Fibroblast of the conjunctiva (primary cell): ENCODE data around the gene PRSS48.
"Not testable (repeated sequence)": the region's sequence is repeated elsewhere in the genome, so short reads cannot be mapped to it uniquely, and the experiment has no call there.

Experiments used
- DNase-seq: peaks from one replicate; pipeline ENCODE4 v3.0.0-alpha.2; 2010; ENCODE audit warnings: low read depth

Gene PRSS48

GRCh38 chr4:151276787-151277562, at the start of gene PRSS48:
PRSS48 (plus strand) TSS chr4:151277161; CDS start chr4:151277173, 12 bp downstream.
- peak; percentile 22 for DNase-seq

GRCh38 chr4:151227172-151227571, 49.8 kb upstream of the PRSS48 start:
- DNase-seq, result no peak

GRCh38 chr4:151227731-151228130, 49.2 kb upstream of the PRSS48 start:
- DNase-seq, result peak; percentile 93

- peak; percentile 56 for DNase-seq
Observed at GRCh38 chr4:151228189-151229119, 48.5 kb upstream of the PRSS48 start.

GRCh38 chr4:151231915-151232595, 44.9 kb upstream of the PRSS48 start:
- DNase-seq, result no peak

- no peak for DNase-seq
Observed at GRCh38 chr4:151233600-151233999, 43.4 kb upstream of the PRSS48 start.

- not testable (repeated sequence) for DNase-seq
Observed at GRCh38 chr4:151235373-151235772, 41.6 kb upstream of the PRSS48 start.

- no peak for DNase-seq
Observed at GRCh38 chr4:151236036-151236435, 40.9 kb upstream of the PRSS48 start.

GRCh38 chr4:151238477-151238876, 38.5 kb upstream of the PRSS48 start:
- DNase-seq, result no peak

- no peak for DNase-seq
Observed at GRCh38 chr4:151239608-151240007, 37.4 kb upstream of the PRSS48 start.

GRCh38 chr4:151242305-151242704, 34.7 kb upstream of the PRSS48 start:
- DNase-seq, result no peak

- DNase-seq, result no peak
Observed at GRCh38 chr4:151246742-151247141, 30.2 kb upstream of the PRSS48 start.

- DNase-seq, result no peak
Observed at GRCh38 chr4:151247395-151247794, 29.6 kb upstream of the PRSS48 start.

GRCh38 chr4:151248519-151248918, 28.4 kb upstream of the PRSS48 start:
- DNase-seq, result no peak

- DNase-seq, result no peak
Observed at GRCh38 chr4:151250706-151251105, 26.3 kb upstream of the PRSS48 start.

GRCh38 chr4:151251603-151252304, 25.2 kb upstream of the PRSS48 start:
- no peak for DNase-seq

GRCh38 chr4:151255226-151255625, 21.7 kb upstream of the PRSS48 start:
- not testable (repeated sequence) for DNase-seq

- DNase-seq, result not testable (repeated sequence)
Observed at GRCh38 chr4:151255680-151256079, 21.3 kb upstream of the PRSS48 start.

- DNase-seq, result no peak
Observed at GRCh38 chr4:151256134-151256533, 20.8 kb upstream of the PRSS48 start.

- DNase-seq, result no peak
Observed at GRCh38 chr4:151257704-151258103, 19.3 kb upstream of the PRSS48 start.

- no peak for DNase-seq
Observed at GRCh38 chr4:151259752-151260151, 17.2 kb upstream of the PRSS48 start.

GRCh38 chr4:151260526-151260925, 16.4 kb upstream of the PRSS48 start:
- DNase-seq, result no peak
